ENCODE results near the gene KCNJ9.
A peak's percentile ranks its signal among the peaks of the same experiment; 100 is the strongest.
"Not testable (repeated sequence)": the region's sequence is repeated elsewhere in the genome, so short reads cannot be mapped to it uniquely, and the experiment has no call there.

KCNJ9 gene

DNA sequence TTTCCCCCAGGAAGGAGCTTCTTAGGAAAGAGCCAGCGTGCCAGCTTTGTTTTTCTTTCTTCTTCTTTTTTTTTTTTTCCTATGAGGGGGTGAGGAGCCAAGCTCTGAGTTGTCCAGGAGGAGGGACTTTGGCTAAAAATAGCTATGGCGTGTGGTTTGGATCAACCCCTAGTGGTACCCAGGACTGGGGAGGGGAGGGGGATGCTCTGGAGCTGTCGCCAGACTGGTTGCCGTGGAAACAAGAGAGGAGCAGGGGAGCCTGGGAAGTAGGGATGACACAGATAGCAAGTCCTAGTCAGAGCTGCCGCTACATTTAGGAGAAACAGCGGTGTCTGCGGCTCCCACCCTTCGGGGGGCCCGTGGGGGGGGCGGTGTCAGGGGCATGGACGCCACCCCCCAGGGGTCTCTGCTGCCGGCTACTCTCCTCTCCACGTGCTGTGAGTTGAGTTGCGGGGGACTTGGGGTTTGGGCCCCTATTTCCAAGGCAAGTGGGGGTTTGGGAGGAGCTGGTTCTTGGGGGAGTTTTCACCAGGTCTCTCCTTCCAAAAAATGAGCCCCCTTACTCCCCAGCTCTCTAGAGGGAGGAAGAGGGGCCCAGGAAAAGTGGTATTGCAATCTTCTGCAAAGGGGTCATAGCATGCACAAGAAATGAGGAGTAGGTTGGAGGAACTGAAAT is at the start of gene KCNJ9:
KCNJ9 (plus strand) TSS at position 278 of the 676 bp plus-strand sequence. CDS start 2,493 bp downstream, outside the sequence.
- peak; percentile 27 for DNase-seq (ENCODE audit: low spot score)

GRCh38 chr1:160032165-160032820 is 49.0 kb upstream of the KCNJ9 start:
- peak; percentile 14 for DNase-seq (ENCODE audit: low spot score)

DNA sequence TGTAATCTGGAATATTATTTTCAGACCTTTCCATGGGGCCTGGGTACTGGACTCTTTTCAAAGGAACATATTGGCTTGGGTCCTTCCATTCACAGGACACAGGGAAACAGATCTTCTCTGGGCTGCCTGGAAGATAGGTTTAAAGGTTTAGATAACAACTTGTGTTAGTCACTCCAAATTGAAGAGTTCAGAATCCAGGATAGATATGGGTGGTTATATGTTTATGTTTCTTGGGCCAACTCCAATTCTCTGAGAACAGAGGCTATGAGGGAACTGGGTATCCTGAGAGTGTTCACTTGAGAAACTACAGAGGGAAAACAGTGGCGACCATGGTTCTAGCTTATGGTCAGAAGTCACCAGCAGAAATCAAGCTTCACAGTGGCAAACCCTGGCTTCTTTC is 40.9 kb upstream of the KCNJ9 start:
- DNase-seq (ENCODE audit: low spot score): no peak

- DNase-seq (ENCODE audit: low spot score): no peak
These were observed 37.8 kb upstream of the KCNJ9 start for GRCh38 chr1:160043543-160043942.

DNA sequence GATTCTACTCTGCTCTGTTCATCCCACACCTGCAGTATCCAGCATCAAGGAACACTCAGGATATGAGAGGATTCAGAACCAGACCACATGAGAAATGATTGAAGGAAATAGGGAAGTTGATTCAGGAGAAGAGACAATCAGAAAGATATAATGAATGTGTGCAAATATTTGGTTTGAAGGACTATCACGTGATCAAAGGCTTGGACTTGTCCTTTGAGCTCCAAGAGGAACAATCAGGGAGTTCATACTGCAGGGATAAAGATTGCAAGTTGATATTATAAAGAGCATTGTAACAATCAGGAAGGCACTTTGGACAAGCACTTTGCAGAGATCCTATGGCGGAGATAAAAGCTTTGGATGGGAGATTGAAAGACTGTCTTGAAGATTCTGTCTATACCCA is 35.7 kb upstream of the KCNJ9 start:
- DNase-seq (ENCODE audit: low spot score): no peak

GRCh38 chr1:160046494-160047110 is 34.7 kb upstream of the KCNJ9 start:
- peak; percentile 85 for DNase-seq (ENCODE audit: low spot score)

GRCh38 chr1:160047111-160047991 is 34.0 kb upstream of the KCNJ9 start:
- no peak for DNase-seq (ENCODE audit: low spot score)

DNA sequence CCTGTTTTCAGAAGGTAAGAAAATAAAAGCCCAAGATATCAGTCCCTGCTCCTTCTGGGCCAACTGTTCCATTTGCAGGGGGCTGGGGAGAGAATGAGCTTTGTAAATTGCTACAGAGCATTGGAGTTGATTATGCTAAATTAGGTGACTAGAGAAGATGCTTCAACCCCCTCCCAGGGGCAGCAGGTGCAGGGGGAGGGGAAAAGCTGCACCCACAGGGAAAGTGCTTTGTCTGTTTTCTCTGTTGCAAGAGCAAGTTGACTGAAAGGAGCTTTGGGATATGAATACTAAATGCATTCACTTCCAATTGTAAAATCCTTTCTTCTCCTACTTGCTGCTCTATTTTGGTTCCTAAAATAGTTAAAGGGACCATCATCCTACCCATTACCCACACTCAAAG is 33.0 kb upstream of the KCNJ9 start:
- DNase-seq (ENCODE audit: low spot score): no peak

DNA sequence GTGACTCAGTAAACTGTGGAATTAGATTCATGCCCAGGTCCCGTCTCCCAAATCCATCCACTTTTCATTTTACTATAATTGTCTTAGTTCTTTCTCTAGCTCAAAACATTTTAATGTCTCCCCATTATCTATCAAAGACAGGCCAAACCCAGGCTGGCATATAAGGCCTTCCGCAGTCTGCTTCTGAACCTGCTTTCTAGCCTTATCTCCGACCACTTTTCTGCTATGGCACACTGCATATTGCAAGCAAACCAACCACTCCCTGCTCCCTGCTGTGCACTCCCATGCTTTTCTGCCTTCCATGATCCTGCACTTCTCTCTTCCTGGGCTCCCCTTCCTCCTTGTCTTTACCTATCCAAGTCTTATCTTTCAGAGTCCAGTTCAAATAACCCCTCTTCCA is 32.2 kb upstream of the KCNJ9 start:
- no peak for DNase-seq (ENCODE audit: low spot score)

GRCh38 chr1:160050182-160050581 is 31.2 kb upstream of the KCNJ9 start:
- DNase-seq (ENCODE audit: low spot score): not testable (repeated sequence)

- DNase-seq (ENCODE audit: low spot score): no peak
These were observed 30.7 kb upstream of the KCNJ9 start for GRCh38 chr1:160050619-160051018.

DNA sequence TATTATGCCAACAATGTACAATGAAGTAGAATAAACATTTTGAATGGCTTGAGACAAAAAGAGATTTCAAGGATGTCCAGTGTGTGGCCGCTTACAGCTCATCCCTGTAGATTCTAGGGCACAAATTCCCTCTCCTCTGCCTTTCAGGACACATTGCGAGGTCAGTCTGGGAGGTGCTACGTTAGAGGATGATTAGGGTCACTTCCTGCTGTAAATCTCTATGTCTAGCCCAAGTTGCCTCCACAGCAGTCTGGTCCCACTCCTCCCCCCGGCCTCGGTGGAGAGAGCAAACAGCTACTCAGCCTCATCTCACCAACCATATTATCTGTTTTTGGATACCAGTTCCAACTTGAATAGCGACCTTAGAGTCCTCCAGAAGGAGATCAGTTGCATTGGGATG is 28.4 kb upstream of the KCNJ9 start:
- DNase-seq (ENCODE audit: low spot score): no peak

GRCh38 chr1:160053548-160054365 is 27.6 kb upstream of the KCNJ9 start:
- no peak for DNase-seq (ENCODE audit: low spot score)

GRCh38 chr1:160056648-160057169 is 24.6 kb upstream of the KCNJ9 start:
- DNase-seq (ENCODE audit: low spot score): no peak

GRCh38 chr1:160058087-160058486 is 23.3 kb upstream of the KCNJ9 start:
- DNase-seq (ENCODE audit: low spot score): peak; percentile 43

- no peak for DNase-seq (ENCODE audit: low spot score)
These were observed 19.7 kb upstream of the KCNJ9 start for GRCh38 chr1:160061369-160062229.

- DNase-seq (ENCODE audit: low spot score): no peak
These were observed 19.2 kb upstream of the KCNJ9 start for GRCh38 chr1:160062230-160062532.

- no peak for DNase-seq (ENCODE audit: low spot score)
These were observed 18.2 kb upstream of the KCNJ9 start for GRCh38 chr1:160063176-160063575.

DNA sequence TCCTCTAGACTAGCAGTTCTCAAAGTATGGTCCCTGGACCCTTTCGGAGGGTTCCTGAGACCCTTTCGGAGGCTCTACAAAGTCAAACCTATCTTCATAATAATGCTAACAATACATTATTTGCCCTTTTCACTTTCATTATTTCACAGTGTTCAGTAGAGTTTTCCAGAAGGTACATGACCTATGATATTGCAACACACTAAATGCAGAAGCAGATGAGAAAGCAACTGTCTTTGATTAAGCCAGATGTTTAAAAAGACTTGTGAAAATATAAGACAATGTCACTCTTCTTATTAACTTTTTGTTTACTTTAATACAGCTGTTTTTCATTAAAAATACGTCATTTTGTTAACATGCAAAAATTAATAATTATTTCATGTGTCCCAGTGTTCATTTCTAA is 17.2 kb upstream of the KCNJ9 start:
- no peak for DNase-seq (ENCODE audit: low spot score)

DNA sequence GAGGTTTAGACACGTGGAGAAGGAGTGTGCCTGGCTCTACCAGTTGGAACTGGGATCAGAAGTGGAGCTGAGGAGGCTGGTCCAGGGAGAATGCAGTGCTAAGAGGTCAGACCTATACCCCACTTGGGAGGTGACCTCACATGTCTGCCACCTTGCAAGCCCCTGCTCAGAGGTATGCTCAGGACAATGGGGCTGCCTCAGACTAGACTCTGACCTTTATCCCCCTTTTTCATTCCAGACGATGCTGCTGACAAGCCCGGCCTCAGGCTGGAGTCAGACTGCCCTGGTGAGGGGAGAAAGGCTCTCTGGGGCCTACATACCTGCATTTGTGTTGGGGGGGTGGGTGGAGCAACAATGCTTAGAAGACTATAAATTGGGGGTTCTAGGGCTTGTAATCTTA is 16.6 kb upstream of the KCNJ9 start:
- DNase-seq (ENCODE audit: low spot score): no peak

Measured in GM03348 (cell line).